Glutamatergic neuron (in vitro differentiated cells): ENCODE measurements around the gene IL1RAP. TPM values are rescaled to one million over a fixed set of nuclear protein-coding genes. Genes with fewer than 3 reads are reported as not detected.

Experiments used
- DNase-seq: peaks from one replicate; pipeline ENCODE4 v3.0.0; 2022
- H3K27ac Mint-ChIP-seq: one replicate; pipeline ENCODE4 v1.8.0; 2020; ENCODE audit warnings: mild to moderate bottlenecking, mixed read lengths, inconsistent platforms; ENCODE audit not compliant: unreplicated experiment
- H3K27me3 Mint-ChIP-seq: one replicate; pipeline ENCODE4 v1.8.0; 2020; ENCODE audit warnings: mild to moderate bottlenecking, moderate library complexity, mixed read lengths, inconsistent platforms; ENCODE audit not compliant: unreplicated experiment
- H3K36me3 Mint-ChIP-seq: one replicate; pipeline ENCODE4 v1.8.0; 2020; ENCODE audit warnings: mild to moderate bottlenecking, mixed read lengths, inconsistent platforms; ENCODE audit not compliant: unreplicated experiment
- H3K4me1 Mint-ChIP-seq: one replicate; pipeline ENCODE4 v1.8.0; 2020; ENCODE audit warnings: mild to moderate bottlenecking, low read depth, mixed read lengths, inconsistent platforms; ENCODE audit not compliant: unreplicated experiment
- H3K4me3 Mint-ChIP-seq: one replicate; pipeline ENCODE4 v1.8.0; 2020; ENCODE audit warnings: mild to moderate bottlenecking, mixed read lengths, inconsistent platforms; ENCODE audit not compliant: unreplicated experiment
- H3K9me3 Mint-ChIP-seq: one replicate; pipeline ENCODE4 v1.8.0; 2020; ENCODE audit warnings: mild to moderate bottlenecking, moderate library complexity, mixed read lengths, inconsistent platforms; ENCODE audit not compliant: unreplicated experiment
- total RNA-seq: library from RNA; stranded (reverse); fragmentation: NEBNext Ultra II Directional; extraction: Animal tissue kit (Norgen Biotek cat#: 25700); gene quantifications from one replicate; pipeline ENCODE4 v1.2.1, GENCODE V29; 2021; ENCODE audit not compliant: unreplicated experiment
- TF ChIP-seq, protein P1 (sequence below): fragments of 200-600 bp; sonication (generic); IDR thresholded peaks from one replicate; pipeline ENCODE4 v1.5.0; 2021; ENCODE audit not compliant: partially characterized antibody, unreplicated experiment

Gene IL1RAP
- total RNA-seq, 1 donor from 2014 or later: 0.37 TPM

DNA sequence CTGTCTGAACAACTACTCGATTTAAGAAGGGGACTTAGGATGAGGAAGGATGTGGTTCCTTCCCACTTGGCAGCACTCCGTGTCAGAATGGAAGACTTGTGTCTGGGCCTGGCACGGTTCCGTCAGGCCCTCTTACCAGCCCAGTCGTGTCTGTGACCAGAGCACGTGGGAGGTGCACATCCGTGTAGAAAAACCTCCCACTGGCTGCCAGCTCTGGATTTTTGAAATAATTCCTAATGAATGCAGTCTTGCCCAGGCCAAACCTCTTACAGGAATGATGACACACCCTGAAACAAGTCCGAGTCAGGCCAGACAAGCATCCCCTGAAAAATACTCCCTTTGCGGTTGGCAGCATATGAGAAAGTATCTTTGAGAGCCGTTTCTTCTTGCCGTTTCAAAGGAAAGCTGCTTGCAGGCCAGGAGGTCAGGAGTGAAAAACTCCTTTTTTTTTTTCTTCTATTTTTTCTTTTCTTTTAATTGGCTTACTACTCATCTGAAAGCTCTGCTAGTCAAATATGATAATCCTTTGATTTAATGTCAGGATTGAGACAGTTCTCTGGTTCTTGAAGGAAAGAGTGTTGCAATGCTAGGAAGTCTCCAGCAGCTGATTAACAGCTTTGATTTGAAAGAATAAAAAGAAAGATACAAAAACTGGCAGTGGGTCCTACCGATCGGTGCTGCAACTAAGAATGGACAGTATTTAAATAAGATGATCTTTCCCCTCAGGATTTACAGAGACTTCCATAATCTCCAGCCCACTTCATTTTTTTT, 19.8 kb downstream of the IL1RAP start:
- Mint-ChIP-seq H3K4me3 (no peak overlapping the region), H3K27ac (no peak overlapping the region), H3K27me3 (no peaks in the 10 kb centered on the region), H3K36me3 (no peaks in the 10 kb centered on the region), H3K4me1 (no peaks in the 10 kb centered on the region), H3K9me3 (peaks cover 2% of the 10 kb centered on the region)
- DNase-seq: no peak
- TF ChIP-seq, protein P1, sequence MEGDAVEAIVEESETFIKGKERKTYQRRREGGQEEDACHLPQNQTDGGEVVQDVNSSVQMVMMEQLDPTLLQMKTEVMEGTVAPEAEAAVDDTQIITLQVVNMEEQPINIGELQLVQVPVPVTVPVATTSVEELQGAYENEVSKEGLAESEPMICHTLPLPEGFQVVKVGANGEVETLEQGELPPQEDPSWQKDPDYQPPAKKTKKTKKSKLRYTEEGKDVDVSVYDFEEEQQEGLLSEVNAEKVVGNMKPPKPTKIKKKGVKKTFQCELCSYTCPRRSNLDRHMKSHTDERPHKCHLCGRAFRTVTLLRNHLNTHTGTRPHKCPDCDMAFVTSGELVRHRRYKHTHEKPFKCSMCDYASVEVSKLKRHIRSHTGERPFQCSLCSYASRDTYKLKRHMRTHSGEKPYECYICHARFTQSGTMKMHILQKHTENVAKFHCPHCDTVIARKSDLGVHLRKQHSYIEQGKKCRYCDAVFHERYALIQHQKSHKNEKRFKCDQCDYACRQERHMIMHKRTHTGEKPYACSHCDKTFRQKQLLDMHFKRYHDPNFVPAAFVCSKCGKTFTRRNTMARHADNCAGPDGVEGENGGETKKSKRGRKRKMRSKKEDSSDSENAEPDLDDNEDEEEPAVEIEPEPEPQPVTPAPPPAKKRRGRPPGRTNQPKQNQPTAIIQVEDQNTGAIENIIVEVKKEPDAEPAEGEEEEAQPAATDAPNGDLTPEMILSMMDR: no peak

DNA sequence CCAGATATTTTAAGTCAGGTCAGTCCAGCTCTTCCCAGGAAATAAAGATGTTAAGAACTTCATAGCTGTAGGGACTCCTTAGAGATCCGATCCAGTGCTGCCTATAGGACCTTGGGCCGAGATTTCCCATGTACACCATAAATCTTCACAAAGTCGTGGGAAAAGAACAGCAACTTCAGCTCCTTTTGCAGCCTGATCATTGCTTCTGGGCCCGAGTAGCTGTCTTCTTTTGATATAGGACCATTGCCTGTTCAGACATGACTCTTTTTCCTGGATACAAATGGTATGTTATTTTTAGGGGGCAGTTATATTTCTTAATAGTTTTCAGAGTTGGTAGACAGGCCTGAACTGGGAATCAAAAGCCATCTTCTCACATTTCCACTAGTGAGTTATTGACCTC, 20.5 kb downstream of the IL1RAP start:
- no peak for DNase-seq
- no peaks in the 10 kb centered on the region for H3K27me3 Mint-ChIP-seq
- H3K9me3 Mint-ChIP-seq: peaks cover 2% of the 10 kb centered on the region
- no peaks in the 10 kb centered on the region for H3K36me3 Mint-ChIP-seq
- H3K4me1 Mint-ChIP-seq: no peaks in the 10 kb centered on the region
- no peak overlapping the region for H3K27ac Mint-ChIP-seq
- no peak overlapping the region for H3K4me3 Mint-ChIP-seq
- TF ChIP-seq, protein P1: no peak

GRCh38 chr3:190534986-190535385, 21.1 kb downstream of the IL1RAP start:
- Mint-ChIP-seq H3K9me3 (peaks cover 2% of the 10 kb centered on the region), H3K27ac (no peak overlapping the region), H3K4me1 (no peaks in the 10 kb centered on the region), H3K36me3 (no peaks in the 10 kb centered on the region), H3K27me3 (no peaks in the 10 kb centered on the region), H3K4me3 (no peak overlapping the region)
- TF ChIP-seq, protein P1: no peak
- DNase-seq: no peak

- no peaks in the 10 kb centered on the region for H3K36me3 Mint-ChIP-seq
- H3K4me1 Mint-ChIP-seq: no peaks in the 10 kb centered on the region
- peaks cover 2% of the 10 kb centered on the region for H3K27me3 Mint-ChIP-seq
- TF ChIP-seq, protein P1: no peak
- H3K9me3 Mint-ChIP-seq: no peaks in the 10 kb centered on the region
- H3K4me3 Mint-ChIP-seq: no peak overlapping the region
- no peak for DNase-seq
- no peak overlapping the region for H3K27ac Mint-ChIP-seq
These were observed 23.3 kb downstream of the IL1RAP start for GRCh38 chr3:190537146-190537545.

DNA sequence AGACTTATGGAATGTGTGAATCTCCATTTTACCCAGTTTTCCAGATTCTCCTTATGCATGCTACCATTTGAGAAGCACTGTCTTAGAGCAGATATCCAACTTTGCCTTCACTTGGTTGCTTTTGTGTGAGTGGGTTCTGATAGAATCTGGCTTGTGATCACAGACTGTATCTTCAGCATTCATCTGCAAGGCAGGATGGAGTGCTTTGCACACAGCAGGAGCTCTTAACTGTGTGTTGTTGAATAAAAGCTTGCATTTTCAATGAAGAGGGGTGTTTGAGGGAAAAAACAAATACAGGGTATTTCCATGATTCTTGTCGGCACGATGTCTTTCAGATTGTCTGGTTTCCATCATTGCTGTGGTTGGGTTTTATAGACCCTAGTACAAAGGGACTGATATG, 24.4 kb downstream of the IL1RAP start:
- Mint-ChIP-seq H3K36me3 (no peaks in the 10 kb centered on the region), H3K4me3 (no peak overlapping the region), H3K27ac (no peak overlapping the region), H3K4me1 (no peaks in the 10 kb centered on the region), H3K27me3 (peaks cover 2% of the 10 kb centered on the region), H3K9me3 (no peaks in the 10 kb centered on the region)
- no peak for DNase-seq
- TF ChIP-seq, protein P1: no peak
